Kidney (tissue), 14 donors: ENCODE data around the gene NUMA1. TPM values are rescaled to one million over a fixed set of nuclear protein-coding genes. Genes with fewer than 3 reads are reported as not detected.

Source experiments
- DNase-seq, 5 donors: peaks; one replicate each; pipeline ENCODE4 v3.0.0-alpha.2; 2013 to 2020
- FAIRE-seq: peaks from 2 replicates; lab custom pipeline; 2012; peaks lifted over from hg19 to GRCh38; lab: Jason Lieb, UNC
- H3K27ac ChIP-seq, 2 donors: one replicate each; pipeline ENCODE4 v1.7.0; 2013; ENCODE audit warnings: low read depth in 2 of 2, low read length in 2 of 2, inconsistent platforms in 1 of 2
- H3K27me3 ChIP-seq: one replicate; pipeline ENCODE4 v1.7.1; 2013; ENCODE audit warnings: low read length, inconsistent platforms; ENCODE audit not compliant: control insufficient read depth, insufficient read depth
- H3K36me3 ChIP-seq, 3 donors: one replicate each; pipeline versions ENCODE4 v1.7.0 to v1.7.1; 2013; ENCODE audit warnings: low read length in 3 of 3, control low read depth in 1 of 3, inconsistent platforms in 1 of 3; ENCODE audit not compliant: insufficient read depth in 3 of 3, control insufficient read depth in 2 of 3
- H3K4me1 ChIP-seq, 3 donors: one replicate each; pipeline versions ENCODE4 v1.7.0 to v1.7.1; 2013; ENCODE audit warnings: low read length in 3 of 3, inconsistent platforms in 1 of 3, low read depth in 1 of 3; ENCODE audit not compliant: control insufficient read depth in 2 of 3, insufficient read depth in 2 of 3
- H3K4me3 ChIP-seq, 3 donors: one replicate each; pipeline versions ENCODE4 v1.7.0 to v1.8.1; 2013; ENCODE audit warnings: low read length in 3 of 3, control low read depth in 1 of 3, inconsistent platforms in 1 of 3
- H3K9ac ChIP-seq, 3 donors: one replicate each; pipeline versions ENCODE4 v1.7.0 to v1.7.1; 2013; ENCODE audit warnings: low read length in 3 of 3, control low read depth in 1 of 3, inconsistent platforms in 1 of 3
- H3K9me3 ChIP-seq, 3 donors: one replicate each; pipeline versions ENCODE4 v1.7.0 to v1.7.1; 2013; ENCODE audit warnings: low read length in 3 of 3, control low read depth in 1 of 3, inconsistent platforms in 1 of 3; ENCODE audit not compliant: control insufficient read depth in 2 of 3, insufficient read depth in 1 of 3
- CTCF ChIP-seq: IDR thresholded peaks from 3 replicates; pipeline ENCODE4 v1.5.1; 2012; ENCODE audit warnings: mild to moderate bottlenecking, moderate library complexity, borderline replicate concordance; ENCODE audit not compliant: insufficient read depth; ENCODE audit errors: extremely low read depth
- intact Hi-C: fragments of 100-400 bp; cut with DNase I; formaldehyde crosslinking; loops from one replicate; pipeline ENCODE4 v1.11.1; 2022
- polyA plus RNA-seq: library from polyadenylated mRNA; stranded (reverse); fragments of 350-450 nt; fragmentation: Illumina TruSeq; extraction: RNeasy Lipid Tissue Mini Kit (QIAGEN cat#74804); gene quantifications from one replicate; pipeline ENCODE4 v1.2.3, GENCODE V29; 2014; ENCODE audit warnings: low read depth, low replicate concordance; ENCODE audit not compliant: insufficient read depth
- total RNA-seq: library from RNA; stranded (reverse); fragmentation: NEBNext Ultra II Directional; extraction: Animal tissue kit (Norgen Biotek cat#: 25700); gene quantifications from one replicate; pipeline ENCODE4 v1.2.1, GENCODE V29; 2021
- donor health status: control.
- donor health status: control.
- donor health status: control.
- donor health status: control.
- donor health status: control.
- donor health status: DM: yes; HTN: yes; CAD: no.
- donor health status: Normal renal cell carcinoma (clear cell type).

Gene NUMA1
- total and polyA plus RNA-seq, 2 donors from 2014 or later: 85.3 to 198 TPM

GRCh38 chr11:71997594-71997993 is 82.7 kb downstream of the NUMA1 start:
- FAIRE-seq: no peak
- intact Hi-C loops: no loop called here
- no peak overlapping the region for H3K27ac ChIP-seq

GRCh38 chr11:71996946-71997345 is 83.4 kb downstream of the NUMA1 start:
- DNase-seq (no peak), FAIRE-seq (no peak)
- peaks cover 0 to 15% (median 12%) of the 10 kb centered on the region in 3 donors for H3K4me1 ChIP-seq
- H3K9ac ChIP-seq: no peak overlapping the region
- TF ChIP-seq CTCF: no peak
- H3K27ac ChIP-seq: no peak overlapping the region
- H3K27me3 ChIP-seq: no peaks in the 10 kb centered on the region
- intact Hi-C loops: no loop called here
- no peak overlapping the region for H3K4me3 ChIP-seq
- H3K9me3 ChIP-seq: no peaks in the 10 kb centered on the region
- H3K36me3 ChIP-seq: peaks cover 0 to 4% (median 0%) of the 10 kb centered on the region in 3 donors

More at GRCh38 chr11:71997594-71997993, 82.7 kb downstream of the NUMA1 start:
- Histone ChIP-seq H3K4me3 (no peak overlapping the region), H3K27me3 (no peaks in the 10 kb centered on the region), H3K36me3 (peaks cover 0 to 6% (median 0%) of the 10 kb centered on the region in 3 donors), H3K4me1 (peaks cover 0 to 15% (median 12%) of the 10 kb centered on the region in 3 donors), H3K9me3 (no peaks in the 10 kb centered on the region), H3K9ac (no peak overlapping the region)
- TF ChIP-seq CTCF: no peak
- DNase-seq: no peak

GRCh38 chr11:71996517-71996916 is 83.8 kb downstream of the NUMA1 start:
- Histone ChIP-seq H3K27me3 (no peaks in the 10 kb centered on the region), H3K27ac (no peak overlapping the region), H3K9ac (no peak overlapping the region), H3K9me3 (no peaks in the 10 kb centered on the region), H3K36me3 (peaks cover 0 to 4% (median 0%) of the 10 kb centered on the region in 3 donors), H3K4me3 (no peak overlapping the region), H3K4me1 (peaks cover 0 to 15% (median 12%) of the 10 kb centered on the region in 3 donors)
- DNase-seq: no peak
- no peak for TF ChIP-seq CTCF
- no peak for FAIRE-seq
- intact Hi-C loops: no loop called here
